Neural crest cell (in vitro differentiated cells): ENCODE measurements around the gene SIVA1. TPM values are rescaled to one million over a fixed set of nuclear protein-coding genes. Genes with fewer than 3 reads are reported as not detected.

Source experiments
- DNase-seq: peaks from one replicate; pipeline ENCODE4 v3.0.0; 2021; ENCODE audit warnings: low read depth, mixed read lengths, low spot score
- H3K27ac Mint-ChIP-seq: one replicate; pipeline ENCODE4 v1.8.0; 2021; ENCODE audit warnings: mild to moderate bottlenecking, mixed read lengths; ENCODE audit not compliant: unreplicated experiment
- H3K27me3 Mint-ChIP-seq: 2 replicates; pipeline ENCODE4 v1.8.0; 2021; ENCODE audit warnings: low read depth, mild to moderate bottlenecking, mixed read lengths
- H3K36me3 Mint-ChIP-seq: 2 replicates; pipeline ENCODE4 v1.8.0; 2021; ENCODE audit warnings: low read depth, mild to moderate bottlenecking, mixed read lengths
- H3K4me1 Mint-ChIP-seq: 2 replicates; pipeline ENCODE4 v1.8.0; 2021; ENCODE audit warnings: mixed read lengths
- H3K4me3 Mint-ChIP-seq: one replicate; pipeline ENCODE4 v1.8.0; 2021; ENCODE audit warnings: mild to moderate bottlenecking, mixed read lengths
- H3K9me3 Mint-ChIP-seq: 2 replicates; pipeline ENCODE4 v1.8.0; 2021; ENCODE audit warnings: mixed read lengths
- CTCF ChIP-seq: fragments of 200-600 bp; sonication (generic); conservative IDR thresholded peaks from 2 replicates; pipeline ENCODE4 v1.5.0; 2021; ENCODE audit warnings: antibody characterized with exemption, mild to moderate bottlenecking
- total RNA-seq: library from RNA; stranded (reverse); gene quantifications from 2 replicates; pipeline ENCODE4 v1.2.1, GENCODE V29; 2021

Gene SIVA1
- total RNA-seq, 1 donor from 2014 or later: 121 TPM

- TF ChIP-seq CTCF: no peak
- Mint-ChIP-seq H3K27ac (no peak within 1 kb of the TSS), H3K27me3 (peaks cover 63% of the 10 kb centered on the region)
These were observed 48.0 kb downstream of the SIVA1 start, which contains the start of gene ZBTB42 for GRCh38 chr14:104800771-104801519. Gene ZBTB42, plus strand, starts transcription at chr14:104801101. Its CDS starts 97 bp downstream, at chr14:104801198.

GRCh38 chr14:104801520-104802393, 48.8 kb downstream of the SIVA1 start:
- no peak for DNase-seq
- Mint-ChIP-seq H3K36me3 (peaks cover 2% of the 10 kb centered on the region), H3K9me3 (peaks cover 5% of the 10 kb centered on the region), H3K27ac (no peak overlapping the region), H3K27me3 (peaks cover 55% of the 10 kb centered on the region), H3K4me3 (peak overlapping the region; percentile 82), H3K4me1 (peaks cover 18% of the 10 kb centered on the region)
- no peak for TF ChIP-seq CTCF

More at GRCh38 chr14:104800771-104801519, 48.0 kb downstream of the SIVA1 start, which contains the start of gene ZBTB42:
- no peaks in the 10 kb centered on the region for H3K36me3 Mint-ChIP-seq
- H3K4me1 Mint-ChIP-seq: peaks cover 21% of the 10 kb centered on the region
- DNase-seq: no peak
- H3K4me3 Mint-ChIP-seq: peak within 1 kb of the TSS; percentile 90
- no peaks in the 10 kb centered on the region for H3K9me3 Mint-ChIP-seq

- Mint-ChIP-seq H3K36me3 (peaks cover 2% of the 10 kb centered on the region), H3K9me3 (peaks cover 5% of the 10 kb centered on the region), H3K27ac (no peak overlapping the region), H3K4me1 (peaks cover 18% of the 10 kb centered on the region), H3K4me3 (peak overlapping the region; percentile 57), H3K27me3 (peaks cover 51% of the 10 kb centered on the region)
- no peak for DNase-seq
- no peak for TF ChIP-seq CTCF
These were observed 49.6 kb downstream of the SIVA1 start for GRCh38 chr14:104802394-104803184.

- Mint-ChIP-seq H3K27me3 (peaks cover 43% of the 10 kb centered on the region), H3K4me3 (no peak overlapping the region), H3K4me1 (peaks cover 18% of the 10 kb centered on the region), H3K27ac (no peak overlapping the region), H3K36me3 (peaks cover 2% of the 10 kb centered on the region), H3K9me3 (peaks cover 5% of the 10 kb centered on the region)
- no peak for DNase-seq
- no peak for TF ChIP-seq CTCF
These were observed 50.4 kb downstream of the SIVA1 start for GRCh38 chr14:104803280-104803911.
